Mesendoderm (in vitro differentiated cells): ENCODE results near the gene LRRC8D.

ENCODE experiments used
- DNase-seq: peaks from one replicate; pipeline ENCODE4 v3.0.0; 2013
- H2AK5ac ChIP-seq: 2 replicates; pipeline ENCODE4 v1.6.1; 2013; ENCODE audit warnings: low read length, inconsistent platforms
- H2BK120ac ChIP-seq: 2 replicates; pipeline ENCODE4 v1.6.1; 2013; ENCODE audit warnings: low read depth, mild to moderate bottlenecking, low read length, moderate library complexity, mixed read lengths
- H2BK15ac ChIP-seq: replicated peaks from 2 replicates; pipeline ENCODE4 v1.6.1; 2013; ENCODE audit warnings: low read depth, mild to moderate bottlenecking, moderate library complexity
- H2BK5ac ChIP-seq: 2 replicates; pipeline ENCODE4 v1.6.1; 2013; ENCODE audit warnings: low read length, inconsistent platforms
- H3K18ac ChIP-seq: 2 replicates; pipeline ENCODE4 v1.6.1; 2013; ENCODE audit warnings: mild to moderate bottlenecking, low read length, mixed read lengths
- H3K23ac ChIP-seq: one replicate; pipeline ENCODE4 v1.6.1; 2013; ENCODE audit warnings: low read length
- H3K27ac ChIP-seq: 2 replicates; pipeline ENCODE4 v1.5.1; 2013; ENCODE audit warnings: low read depth, mild to moderate bottlenecking, inconsistent platforms, low read length, moderate library complexity
- H3K27me3 ChIP-seq: 2 replicates; pipeline ENCODE4 v1.6.1; 2013; ENCODE audit warnings: low read length, control low read depth, mild to moderate bottlenecking, inconsistent platforms; ENCODE audit not compliant: insufficient read depth, poor library complexity
- H3K36me3 ChIP-seq: 2 replicates; pipeline ENCODE4 v1.6.1; 2013; ENCODE audit warnings: low read length, inconsistent platforms; ENCODE audit not compliant: control insufficient read depth, insufficient read depth
- H3K4ac ChIP-seq: one replicate; pipeline ENCODE4 v1.6.1; 2013; ENCODE audit warnings: low read depth, mild to moderate bottlenecking, low read length, moderate library complexity
- H3K4me1 ChIP-seq: 2 replicates; pipeline ENCODE4 v1.6.1; 2013; ENCODE audit warnings: low read depth, low read length, inconsistent platforms; ENCODE audit not compliant: control insufficient read depth
- H3K4me2 ChIP-seq: 2 replicates; pipeline ENCODE4 v1.6.1; 2013; ENCODE audit warnings: low read length
- H3K4me3 ChIP-seq: 2 replicates; pipeline ENCODE4 v1.5.1; 2013; ENCODE audit warnings: mild to moderate bottlenecking, low read length
- H3K56ac ChIP-seq: one replicate; pipeline ENCODE4 v1.6.1; 2013; ENCODE audit warnings: low read length
- H3K79me1 ChIP-seq: 2 replicates; pipeline ENCODE4 v1.6.1; 2013; ENCODE audit warnings: low read length, inconsistent platforms
- H3K79me2 ChIP-seq: 2 replicates; pipeline ENCODE4 v1.6.1; 2013; ENCODE audit warnings: mild to moderate bottlenecking, low read length; ENCODE audit not compliant: control insufficient read depth, insufficient read depth
- H3K9ac ChIP-seq: 2 replicates; pipeline ENCODE4 v1.6.1; 2013; ENCODE audit warnings: low read length, inconsistent platforms
- H4K5ac ChIP-seq: one replicate; pipeline ENCODE4 v1.6.1; 2013; ENCODE audit warnings: low read length
- H4K8ac ChIP-seq: one replicate; pipeline ENCODE4 v1.6.1; 2013; ENCODE audit warnings: low read depth, mild to moderate bottlenecking, control low read depth, low read length, moderate library complexity
- WGBS: extraction: QIAGEN DNeasy Blood & Tissue Kit; methylation state at CpG from one replicate; pipeline ENCODE4 v1.1.7; 2013; ENCODE audit warnings: low lambda C conversion rate, missing lambda C conversion rate; ENCODE audit not compliant: insufficient coverage; ENCODE audit errors: extremely low coverage; 5-methylcytosine and 5-hydroxymethylcytosine counted together

The LRRC8D gene

DNA sequence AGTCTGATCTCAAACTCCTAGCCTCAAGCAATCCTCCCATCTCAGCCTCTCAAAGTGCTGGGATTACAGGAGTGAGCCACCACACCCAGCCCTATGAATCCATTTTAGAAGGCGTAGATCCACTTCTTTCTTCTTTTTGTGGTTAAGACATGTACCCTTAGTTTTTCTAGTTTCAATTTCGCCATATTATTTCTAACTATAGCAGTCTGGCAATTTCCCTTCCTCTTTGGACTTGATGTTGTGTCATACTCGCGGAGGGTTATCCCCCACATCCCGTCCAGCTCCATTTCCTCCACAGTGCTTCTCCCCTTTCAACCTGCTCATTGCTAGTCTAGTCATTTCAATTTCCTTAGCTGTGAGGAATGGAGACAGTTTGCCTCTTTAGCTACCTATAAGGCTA, 5.2 kb upstream of the LRRC8D start:
- no peak overlapping the region for H2BK5ac ChIP-seq
- no peaks in the 10 kb centered on the region for H3K79me1 ChIP-seq
- no peak for DNase-seq
- no peaks in the 10 kb centered on the region for H3K79me2 ChIP-seq
- H3K9ac ChIP-seq = no peak overlapping the region
- H3K4me3 ChIP-seq = no peak overlapping the region
- no peak overlapping the region for H3K56ac ChIP-seq
- H4K5ac ChIP-seq = no peak overlapping the region
- H3K27ac ChIP-seq = no peak overlapping the region
- H2BK120ac ChIP-seq = no peak overlapping the region
- no CpG with 5 or more reads among the region's 5 CpGs for WGBS
- H4K8ac ChIP-seq = no peak overlapping the region
- no peak overlapping the region for H3K4me2 ChIP-seq
- no peaks in the 10 kb centered on the region for H3K4me1 ChIP-seq
- H3K4ac ChIP-seq = no peak overlapping the region
- no peak overlapping the region for H2AK5ac ChIP-seq
- H3K36me3 ChIP-seq = no peaks in the 10 kb centered on the region
- H2BK15ac ChIP-seq = no peak overlapping the region
- H3K18ac ChIP-seq = no peak overlapping the region
- H3K23ac ChIP-seq = no peak overlapping the region
- H3K27me3 ChIP-seq = no peaks in the 10 kb centered on the region

DNA sequence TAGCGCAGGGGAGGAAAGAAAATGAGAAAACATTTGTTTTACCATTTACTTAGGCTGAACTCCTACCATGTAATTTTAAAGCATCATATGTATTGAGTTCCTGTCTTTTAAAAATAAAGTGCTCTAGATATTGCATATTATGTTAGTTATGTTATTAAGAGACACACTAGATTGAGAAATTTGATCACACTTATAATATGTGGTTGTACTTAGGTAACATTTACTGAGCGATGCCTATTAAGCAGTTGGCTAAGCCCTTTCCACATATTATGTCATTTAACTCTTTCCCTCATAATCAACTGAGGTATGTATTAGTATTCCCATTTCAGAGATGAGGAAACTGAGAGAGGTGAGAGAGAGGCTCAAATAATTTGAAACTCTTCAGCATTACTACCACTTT, 4.5 kb upstream of the LRRC8D start:
- no peak for DNase-seq
- no peaks in the 10 kb centered on the region for H3K36me3 ChIP-seq
- H3K56ac ChIP-seq = no peak overlapping the region
- no peak overlapping the region for H3K4me2 ChIP-seq
- H3K27me3 ChIP-seq = no peaks in the 10 kb centered on the region
- no peaks in the 10 kb centered on the region for H3K4me1 ChIP-seq
- no peaks in the 10 kb centered on the region for H3K79me1 ChIP-seq
- H3K23ac ChIP-seq = no peak overlapping the region
- no peak overlapping the region for H3K27ac ChIP-seq
- no peak overlapping the region for H2AK5ac ChIP-seq
- H2BK5ac ChIP-seq = no peak overlapping the region
- H4K5ac ChIP-seq = no peak overlapping the region
- H3K18ac ChIP-seq = no peak overlapping the region
- no peak overlapping the region for H2BK120ac ChIP-seq
- H4K8ac ChIP-seq = no peak overlapping the region
- no peaks in the 10 kb centered on the region for H3K79me2 ChIP-seq
- no peak overlapping the region for H2BK15ac ChIP-seq
- no CpG with 5 or more reads among the region's 2 CpGs for WGBS
- H3K4ac ChIP-seq = no peak overlapping the region
- no peak overlapping the region for H3K9ac ChIP-seq
- no peak overlapping the region for H3K4me3 ChIP-seq

DNA sequence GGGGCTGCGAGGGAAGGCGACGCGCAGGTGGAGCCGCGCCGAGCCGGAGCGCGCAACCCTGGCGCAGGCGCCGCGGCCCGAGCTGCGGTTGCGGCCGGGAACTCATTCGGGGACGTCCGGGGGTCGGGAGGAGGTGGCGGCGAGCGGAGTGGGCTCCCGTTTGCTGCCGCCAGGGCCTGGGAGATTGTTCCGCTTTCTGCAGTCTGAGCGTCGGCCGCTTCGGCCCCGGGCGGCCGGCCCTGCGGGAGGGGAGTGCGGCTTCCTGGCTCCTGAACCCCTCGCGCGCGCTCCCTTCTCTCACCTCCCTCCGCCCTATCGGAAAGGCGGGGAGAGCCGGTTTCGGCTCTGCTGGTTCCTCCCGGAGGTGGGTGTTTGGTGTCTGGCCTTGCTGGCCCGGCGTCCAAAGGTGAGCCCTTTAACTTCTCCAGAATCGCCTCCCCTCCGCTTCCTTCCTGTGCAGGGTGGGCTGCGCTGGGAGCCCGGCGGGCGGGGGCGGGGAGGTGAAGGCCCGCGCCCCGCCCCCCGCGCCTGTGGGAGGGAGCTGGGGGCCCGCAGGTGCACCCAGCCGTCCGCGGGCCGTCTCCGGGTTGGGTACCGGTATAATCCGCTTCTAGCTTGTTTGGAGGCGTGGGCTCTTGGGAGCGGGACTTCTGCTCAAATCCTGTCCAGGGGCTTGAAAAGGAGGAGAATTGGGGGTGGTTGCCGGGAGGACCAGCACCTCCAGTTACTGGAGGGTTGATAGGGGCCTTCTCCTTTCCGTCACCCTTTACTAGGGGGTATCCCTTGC, 683 bp downstream of the LRRC8D start:
- Histone ChIP-seq H2BK15ac (no peak overlapping the region), H3K18ac (peak overlapping the region; percentile 20), H3K4me2 (peak overlapping the region; percentile 59), H2AK5ac (no peak overlapping the region), H3K36me3 (no peaks in the 10 kb centered on the region), H3K27ac (peak overlapping the region; percentile 63), H3K79me1 (peaks cover 11% of the 10 kb centered on the region), H2BK120ac (no peak overlapping the region), H3K9ac (peak overlapping the region; percentile 78), H3K79me2 (peaks cover 11% of the 10 kb centered on the region), H3K56ac (peak overlapping the region; percentile 94), H2BK5ac (no peak overlapping the region), H3K27me3 (no peaks in the 10 kb centered on the region), H4K8ac (no peak overlapping the region), H3K4me3 (peak overlapping the region; percentile 77), H4K5ac (no peak overlapping the region), H3K4ac (peak overlapping the region; percentile 75), H3K23ac (peak overlapping the region; percentile 59), H3K4me1 (peaks cover 3% of the 10 kb centered on the region)
- peak; percentile 79 for DNase-seq
- WGBS = no CpG with 5 or more reads among the region's 73 CpGs

DNA sequence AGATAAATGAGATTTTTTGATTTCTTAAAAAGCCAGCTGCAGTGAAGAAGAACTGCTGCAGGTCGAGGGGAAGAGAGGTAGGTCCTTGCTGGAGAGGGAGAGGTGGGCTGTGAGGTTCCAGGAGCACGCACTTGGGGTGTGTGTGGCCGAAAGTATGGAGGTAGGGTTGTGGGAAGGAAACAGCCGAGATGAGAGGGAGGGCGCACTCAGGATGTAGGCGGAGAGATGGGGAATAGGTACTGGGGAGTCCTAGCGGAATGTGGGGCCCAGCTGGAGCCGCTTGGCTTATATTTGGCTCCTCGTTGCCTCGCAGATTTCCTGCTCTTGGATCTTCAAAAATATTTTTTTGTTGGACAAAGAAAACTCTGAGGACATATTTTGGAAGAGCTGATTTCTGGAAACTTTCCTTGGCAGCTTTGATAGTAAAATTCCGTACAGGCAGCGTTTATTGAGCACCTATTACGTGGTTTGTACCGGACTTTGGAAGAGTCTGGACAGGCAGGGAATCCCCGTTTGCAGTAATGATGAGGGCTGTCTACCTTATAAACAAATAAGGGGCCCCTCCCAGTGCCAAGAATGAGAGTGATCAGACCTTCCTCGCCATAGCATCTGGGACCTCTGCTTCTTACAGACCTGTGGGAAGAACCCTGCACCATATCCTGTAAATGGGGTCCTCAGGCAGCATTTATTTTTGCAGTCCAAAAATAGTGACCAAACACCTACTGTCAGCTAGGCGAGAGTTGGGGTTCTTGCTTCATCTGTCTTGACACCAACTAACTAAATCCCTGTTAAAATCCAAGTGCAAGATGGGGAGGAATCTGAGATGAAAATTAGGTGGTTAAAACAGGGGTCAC, 1.5 kb downstream of the LRRC8D start:
- no peak overlapping the region for H2AK5ac ChIP-seq
- no CpG with 5 or more reads among the region's 17 CpGs for WGBS

DNA sequence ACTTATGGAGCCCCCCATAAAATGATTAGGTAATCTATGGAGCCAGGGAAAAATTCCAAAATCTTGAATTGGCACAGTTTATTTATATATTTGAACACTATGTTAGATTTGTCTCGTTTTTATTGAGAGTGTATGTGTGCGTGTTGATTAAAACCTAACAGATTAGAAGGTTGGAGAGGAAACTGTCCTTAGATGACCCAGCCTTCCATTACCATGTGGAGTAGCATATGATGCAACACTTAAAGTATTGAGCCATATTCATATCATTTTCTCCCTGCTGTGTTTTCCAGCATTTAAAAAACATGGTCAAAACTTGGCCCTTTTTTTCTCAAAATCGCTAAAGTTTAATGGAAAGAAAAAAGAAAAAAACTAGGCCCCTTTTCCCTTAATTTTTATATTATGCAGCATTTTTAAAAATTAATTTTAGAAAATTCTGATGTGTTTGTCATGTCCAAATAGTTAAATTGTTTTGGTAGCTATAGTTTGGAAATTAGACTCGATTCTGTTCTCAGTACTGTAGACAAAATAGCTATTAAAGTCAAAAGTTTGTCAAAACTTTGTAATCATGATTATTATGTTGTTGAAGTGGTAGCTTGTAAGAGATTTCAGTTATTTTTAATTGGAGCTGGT, 2.3 kb downstream of the LRRC8D start:
- no peak overlapping the region for H4K5ac ChIP-seq
- H3K36me3 ChIP-seq = no peaks in the 10 kb centered on the region
- H3K79me1 ChIP-seq = peaks cover 13% of the 10 kb centered on the region
- no peak for DNase-seq
- no peak overlapping the region for H2AK5ac ChIP-seq
- H2BK5ac ChIP-seq = no peak overlapping the region
- no peak overlapping the region for H2BK120ac ChIP-seq
- H3K27ac ChIP-seq = no peak overlapping the region
- no peak overlapping the region for H3K56ac ChIP-seq
- no peak overlapping the region for H3K4ac ChIP-seq
- no peak overlapping the region for H3K18ac ChIP-seq
- H3K23ac ChIP-seq = no peak overlapping the region
- WGBS = 100% methylated on average over 2 of the region's 4 CpGs
- H3K4me2 ChIP-seq = no peak overlapping the region
- H2BK15ac ChIP-seq = no peak overlapping the region
- H3K4me3 ChIP-seq = no peak overlapping the region
- no peak overlapping the region for H3K9ac ChIP-seq
- no peak overlapping the region for H4K8ac ChIP-seq
- peaks cover 13% of the 10 kb centered on the region for H3K79me2 ChIP-seq
- no peaks in the 10 kb centered on the region for H3K27me3 ChIP-seq
- H3K4me1 ChIP-seq = peaks cover 3% of the 10 kb centered on the region

More for the DNA sequence above, 1.5 kb downstream of the LRRC8D start:
- Histone ChIP-seq H2BK15ac (no peak overlapping the region), H3K9ac (peak overlapping the region; percentile 45), H3K79me1 (peaks cover 13% of the 10 kb centered on the region), H3K4me3 (peak overlapping the region; percentile 77), H2BK120ac (no peak overlapping the region), H4K5ac (no peak overlapping the region), H3K36me3 (no peaks in the 10 kb centered on the region), H2BK5ac (no peak overlapping the region), H3K4ac (no peak overlapping the region), H3K27me3 (no peaks in the 10 kb centered on the region), H3K27ac (no peak overlapping the region), H3K23ac (no peak overlapping the region), H3K4me1 (peaks cover 3% of the 10 kb centered on the region), H3K18ac (no peak overlapping the region), H3K79me2 (peaks cover 11% of the 10 kb centered on the region), H4K8ac (no peak overlapping the region), H3K56ac (peak overlapping the region; percentile 94), H3K4me2 (peak overlapping the region; percentile 59)
- DNase-seq = no peak
